COLO829 (cell line): ENCODE data around the gene KCTD16.

Experiments used
- DNase-seq: peaks from one replicate; pipeline ENCODE4 v3.0.0; 2012; ENCODE audit warnings: low spot score

KCTD16 gene

DNA sequence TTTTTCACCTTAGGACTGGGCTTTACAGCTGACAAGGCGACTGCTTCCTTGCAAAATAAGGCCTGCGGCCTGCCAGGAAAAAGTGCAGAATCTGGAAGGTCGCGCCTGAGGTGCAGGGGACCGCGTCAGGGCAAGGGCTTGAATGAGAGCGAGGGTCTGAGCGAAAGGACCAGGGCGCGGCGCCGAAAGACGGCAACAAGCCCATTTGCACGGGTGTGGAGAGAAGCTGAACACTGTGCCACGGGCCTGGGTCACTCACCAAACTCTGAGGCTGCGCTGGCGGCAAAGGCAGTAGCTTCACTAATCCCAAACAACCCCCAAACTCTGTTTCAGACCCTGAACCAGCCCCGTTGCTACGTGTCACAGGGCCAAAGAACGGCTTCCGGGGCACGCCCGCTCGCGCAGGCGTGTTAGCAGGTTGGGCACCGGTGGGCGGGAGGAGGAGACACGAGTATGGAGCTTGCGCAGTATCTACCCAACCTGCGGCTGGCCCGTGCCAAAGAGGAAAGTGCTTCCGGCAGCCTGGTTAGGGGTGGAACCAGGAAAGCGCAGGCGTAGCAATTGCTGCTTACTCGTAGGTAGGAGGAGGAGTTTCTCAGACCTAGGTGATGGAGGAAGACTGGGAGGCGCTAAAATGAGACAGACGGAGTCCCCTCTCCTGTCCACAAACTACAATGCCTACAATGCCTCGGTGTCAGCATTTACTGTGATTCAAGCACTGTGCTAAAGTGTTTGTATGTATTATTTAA lies at the start of gene KCTD16, which contains the start of gene YIPF5:
Gene KCTD16, plus strand, starts transcription at position 598 of the 749 bp plus-strand sequence.
Gene YIPF5, minus strand, starts transcription at position 384 of the 749 bp plus-strand sequence. CDS start 704 bp downstream, outside the sequence.
- peak; percentile 84 for DNase-seq

DNA sequence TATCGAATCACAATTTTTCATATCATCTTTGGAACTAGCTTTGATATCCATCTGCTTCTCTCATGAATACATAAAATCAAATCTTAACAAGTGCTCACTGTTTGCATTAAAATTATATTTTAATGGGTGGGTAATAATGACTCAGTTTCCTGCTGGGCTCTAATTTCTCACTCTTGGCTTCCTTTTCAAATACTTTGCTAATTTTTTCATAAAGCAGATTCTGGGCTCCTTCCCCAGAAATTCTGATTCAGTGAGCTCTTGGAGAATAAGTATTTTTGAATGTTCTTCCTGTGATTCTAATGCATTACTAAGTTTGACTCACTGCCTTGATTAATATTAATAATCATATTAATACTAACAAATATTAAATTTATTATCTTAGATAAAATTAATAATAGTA lies 49.1 kb upstream of the KCTD16 start:
- no peak for DNase-seq

GRCh38 chr5:144122081-144122480 lies 48.6 kb upstream of the KCTD16 start:
- no peak for DNase-seq

- no peak for DNase-seq
Measured at GRCh38 chr5:144122641-144123040, 48.0 kb upstream of the KCTD16 start.

GRCh38 chr5:144125163-144125726 lies 45.4 kb upstream of the KCTD16 start:
- DNase-seq: no peak

GRCh38 chr5:144126707-144127106 lies 44.0 kb upstream of the KCTD16 start:
- no peak for DNase-seq

DNA sequence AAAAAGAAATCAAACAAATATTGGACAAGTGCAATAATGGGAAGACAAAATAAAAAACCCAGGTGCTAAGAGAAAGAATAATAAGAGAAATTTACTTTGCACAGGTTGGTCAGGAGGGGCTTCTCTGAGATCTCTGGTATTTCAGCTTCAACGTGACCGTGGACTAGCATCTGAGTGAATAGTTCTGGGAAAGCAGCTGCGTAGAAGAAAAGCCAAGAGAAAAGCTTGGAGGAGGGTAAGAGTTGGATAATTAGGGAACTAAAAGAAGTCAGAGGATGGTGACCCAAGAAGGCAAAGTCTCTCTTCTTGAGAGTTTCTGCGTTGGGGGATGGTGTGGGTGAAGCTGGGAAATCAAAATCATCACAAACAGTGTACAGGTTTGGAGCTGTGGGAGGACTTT lies 41.8 kb upstream of the KCTD16 start:
- no peak for DNase-seq

- no peak for DNase-seq
Measured at GRCh38 chr5:144130306-144130705, 40.4 kb upstream of the KCTD16 start.

- DNase-seq: no peak
Measured at GRCh38 chr5:144131261-144131660, 39.4 kb upstream of the KCTD16 start.

DNA sequence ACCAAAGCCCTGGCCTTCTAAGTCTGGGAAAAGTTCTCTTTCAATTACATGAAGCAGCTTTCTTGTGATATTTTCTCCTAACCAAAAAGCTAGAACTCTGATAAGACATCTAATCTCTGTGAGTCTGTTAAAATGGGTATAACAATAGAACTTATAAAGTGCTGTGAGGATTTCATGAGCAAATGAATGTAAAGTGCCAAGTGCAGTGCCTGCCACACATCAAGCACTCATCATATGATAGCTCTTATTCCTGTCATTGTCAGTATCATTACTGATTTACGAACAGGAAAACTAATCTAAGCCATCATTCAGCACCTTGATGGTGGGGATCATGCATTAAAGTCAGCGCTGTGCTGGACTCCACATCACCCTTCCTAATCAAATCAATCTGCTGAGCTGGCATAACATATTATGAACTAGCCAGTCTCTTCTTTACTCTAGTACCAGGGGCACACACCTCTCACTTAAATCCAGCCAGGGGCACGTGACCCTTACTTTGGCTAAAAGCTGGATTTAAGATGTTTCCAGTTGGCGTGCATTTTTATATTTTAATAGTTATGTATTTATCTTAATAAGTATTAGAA lies 37.5 kb upstream of the KCTD16 start:
- no peak for DNase-seq

DNA sequence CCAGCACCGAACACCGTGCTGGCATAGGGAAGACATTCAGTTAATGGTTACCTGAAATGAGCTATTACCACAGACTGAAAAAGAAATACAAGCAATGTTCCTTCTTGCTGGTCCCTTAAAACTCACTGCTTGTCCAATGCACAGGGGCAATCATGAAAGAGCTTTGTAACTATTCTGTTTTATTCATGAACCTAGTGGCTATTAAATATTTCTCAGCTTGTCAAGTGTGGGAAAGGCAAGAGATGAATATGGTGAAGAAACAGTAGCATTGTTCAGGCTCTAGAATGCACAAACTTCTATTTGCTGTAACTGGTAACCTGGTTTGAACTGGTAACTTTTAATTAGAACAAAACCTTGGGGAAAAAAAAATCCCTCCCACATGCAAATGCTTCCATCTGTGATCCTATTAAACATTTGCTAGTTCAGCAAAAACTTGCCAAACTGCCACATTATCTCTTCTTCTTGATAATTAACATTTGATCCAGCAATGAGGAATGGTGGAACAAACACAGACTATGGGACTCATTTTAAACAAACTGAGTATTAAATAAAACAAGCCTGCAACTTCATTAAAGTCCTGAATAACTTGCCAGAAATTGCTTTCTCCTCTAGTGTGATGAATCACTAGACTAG lies 36.4 kb upstream of the KCTD16 start:
- no peak for DNase-seq

DNA sequence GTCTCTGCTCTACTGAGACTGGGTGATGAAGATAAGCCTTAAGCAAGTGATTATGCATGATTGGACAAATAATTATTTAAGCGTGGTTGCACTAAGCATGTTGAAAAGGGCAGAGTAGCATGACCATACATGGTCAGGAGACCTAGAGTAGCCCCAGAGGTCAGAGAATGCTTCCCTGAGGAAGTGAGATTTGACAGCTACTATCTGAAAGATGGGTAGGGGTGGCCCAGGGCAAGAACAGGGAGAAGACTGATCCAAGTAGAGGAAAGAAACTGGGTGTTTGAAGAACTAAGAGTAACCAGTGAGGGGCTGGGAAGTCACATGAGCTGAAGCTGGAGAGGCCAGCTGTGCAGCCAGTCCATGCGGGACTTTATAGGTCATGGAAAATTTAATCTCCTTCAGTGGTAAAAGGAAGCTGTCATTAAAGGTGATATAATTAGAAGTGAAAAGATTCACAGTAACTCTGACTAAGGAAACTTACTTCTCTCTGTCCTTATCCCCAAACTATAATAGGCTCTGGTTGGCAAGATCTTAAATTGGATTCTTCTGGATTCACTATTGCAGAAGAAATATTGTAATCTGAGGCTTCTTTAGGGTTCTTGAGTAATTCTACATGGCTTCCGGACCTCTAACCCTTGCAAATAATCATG lies 35.4 kb upstream of the KCTD16 start:
- no peak for DNase-seq

DNA sequence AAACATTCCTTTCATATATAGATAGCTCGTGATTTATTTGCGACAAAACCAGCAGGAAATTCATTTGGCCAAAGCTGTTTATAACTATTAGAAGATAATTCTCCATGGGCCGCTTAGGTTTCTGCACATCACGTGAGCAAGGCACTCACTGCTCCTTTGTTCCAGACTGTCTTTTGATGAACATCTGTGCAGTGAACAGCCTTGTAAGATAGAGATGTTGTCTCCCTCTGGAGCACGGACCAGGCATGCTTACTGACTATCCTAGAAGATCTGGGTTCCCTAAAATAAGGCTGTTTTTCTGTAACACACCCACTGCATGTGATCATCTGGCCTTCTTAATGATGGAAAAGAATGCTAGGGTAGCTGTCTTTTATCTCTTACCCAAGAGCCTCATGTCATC lies 31.1 kb upstream of the KCTD16 start:
- DNase-seq: peak; percentile 12

GRCh38 chr5:144141585-144141984 lies 29.1 kb upstream of the KCTD16 start:
- DNase-seq: no peak

DNA sequence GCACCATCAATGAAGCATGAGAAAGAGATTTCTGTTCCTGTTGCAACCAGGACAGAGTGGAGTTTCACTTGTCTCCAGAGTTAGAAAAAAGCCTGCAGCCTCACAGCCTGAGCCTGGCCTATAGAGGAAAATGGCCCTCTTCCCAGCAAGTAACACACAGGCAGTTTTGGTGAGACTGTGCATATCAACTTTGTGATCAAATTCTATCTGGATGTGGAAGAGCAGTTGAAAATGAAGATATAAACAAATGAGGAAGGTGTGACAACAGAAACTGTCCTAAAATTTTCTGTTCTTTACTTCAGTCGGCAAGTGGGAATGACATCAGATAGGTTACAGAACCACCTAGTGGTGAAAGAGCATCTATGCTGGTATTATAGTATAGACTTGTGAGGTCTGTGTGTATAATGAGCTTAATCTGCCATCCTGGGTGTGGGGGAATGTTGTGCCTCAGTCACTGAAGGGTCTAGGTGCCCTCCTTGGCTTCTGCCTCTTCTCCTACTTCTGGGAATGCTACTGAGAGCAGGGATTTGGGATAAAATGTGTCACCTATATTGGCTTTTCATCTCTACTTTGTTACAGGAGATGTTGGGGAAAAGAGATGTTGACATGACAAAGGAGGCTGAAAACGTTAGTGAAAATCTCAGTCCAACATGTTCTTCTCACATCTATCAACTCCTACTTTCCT lies 28.4 kb upstream of the KCTD16 start:
- peak; percentile 18 for DNase-seq

DNA sequence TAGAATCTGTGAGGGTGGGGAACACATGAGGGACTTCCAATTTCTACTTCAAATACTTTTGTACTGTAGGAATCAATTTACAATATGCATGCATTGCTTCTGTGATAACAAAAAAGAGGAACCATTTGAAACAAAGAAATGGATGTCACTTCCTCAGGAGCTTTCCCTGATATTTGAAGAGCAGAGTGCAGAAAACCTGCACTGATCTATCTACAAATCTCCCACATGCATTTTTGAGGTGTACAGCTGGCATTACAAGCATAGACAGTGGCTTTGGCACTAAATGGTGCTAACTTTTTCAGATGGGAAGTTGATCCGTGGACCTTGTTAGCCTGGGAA lies 27.9 kb upstream of the KCTD16 start:
- DNase-seq: no peak

GRCh38 chr5:144143625-144144024 lies 27.0 kb upstream of the KCTD16 start:
- DNase-seq: no peak

GRCh38 chr5:144144956-144145751 lies 25.5 kb upstream of the KCTD16 start:
- DNase-seq: no peak

DNA sequence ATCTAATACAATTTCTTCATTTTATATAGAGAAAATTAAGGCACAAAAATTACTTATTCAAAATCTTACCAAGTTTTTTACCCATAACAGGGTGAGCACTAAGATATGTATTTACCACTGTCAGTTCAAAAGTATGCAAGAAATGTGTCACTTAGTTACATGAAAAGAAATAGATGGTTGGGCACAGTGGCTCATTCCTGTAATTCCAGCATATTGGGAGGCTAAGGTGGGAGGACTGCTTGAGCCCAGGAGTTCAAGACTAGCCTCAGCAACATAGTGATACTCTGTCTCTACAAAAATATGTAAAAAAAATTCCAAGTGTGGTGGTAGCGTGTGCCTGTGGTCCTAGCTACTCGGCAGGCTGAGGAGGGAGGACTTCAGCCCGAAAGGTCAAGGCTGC lies 19.6 kb upstream of the KCTD16 start:
- no peak for DNase-seq

DNA sequence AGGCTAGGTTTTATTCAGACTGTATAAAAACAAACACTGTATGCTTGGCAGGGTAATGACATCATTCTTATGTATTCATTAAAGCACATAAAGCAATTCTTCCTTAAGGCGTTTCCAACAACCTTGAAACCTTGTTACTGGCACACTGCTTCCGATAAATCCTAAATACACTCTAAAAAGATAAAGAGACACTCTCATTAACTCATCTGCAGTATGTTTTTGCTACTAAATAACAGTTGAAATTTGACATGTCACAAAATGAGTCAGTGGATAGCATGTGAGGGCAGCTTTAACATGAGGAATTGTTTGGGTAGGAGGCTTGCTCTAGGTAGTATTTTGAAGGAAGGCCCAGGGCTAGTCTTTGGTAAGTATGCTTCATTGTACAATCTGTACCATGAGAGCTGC lies 13.9 kb upstream of the KCTD16 start:
- no peak for DNase-seq

GRCh38 chr5:144162686-144163085 lies 8.0 kb upstream of the KCTD16 start:
- no peak for DNase-seq
